Inflammatory macrophage (primary cell): ENCODE results near the gene RNU1-4.
"Not testable (repeated sequence)": the region's sequence is repeated elsewhere in the genome, so short reads cannot be mapped to it uniquely, and the experiment has no call there.

Experiments used
- DNase-seq, 2 donors: peaks; one replicate each; pipeline ENCODE4 v3.0.0-alpha.2; 2020 to 2022
- total RNA-seq, 18 experiments: gene quantifications; one replicate each; lab custom pipeline; 2026; ENCODE audit warnings: mixed read lengths in 6 of 18, inconsistent platforms in 2 of 18; lab: John Stamatoyannopoulos, UW

RNU1-4 gene
- total RNA-seq = 0 to 0.87 (median 0.12) reads per million in 18 experiments

GRCh38 chr1:16740047-16740964 is at the start of gene RNU1-4:
TSS of gene RNU1-4 (plus strand) at chr1:16740516.
- DNase-seq = not testable (repeated sequence)

DNA sequence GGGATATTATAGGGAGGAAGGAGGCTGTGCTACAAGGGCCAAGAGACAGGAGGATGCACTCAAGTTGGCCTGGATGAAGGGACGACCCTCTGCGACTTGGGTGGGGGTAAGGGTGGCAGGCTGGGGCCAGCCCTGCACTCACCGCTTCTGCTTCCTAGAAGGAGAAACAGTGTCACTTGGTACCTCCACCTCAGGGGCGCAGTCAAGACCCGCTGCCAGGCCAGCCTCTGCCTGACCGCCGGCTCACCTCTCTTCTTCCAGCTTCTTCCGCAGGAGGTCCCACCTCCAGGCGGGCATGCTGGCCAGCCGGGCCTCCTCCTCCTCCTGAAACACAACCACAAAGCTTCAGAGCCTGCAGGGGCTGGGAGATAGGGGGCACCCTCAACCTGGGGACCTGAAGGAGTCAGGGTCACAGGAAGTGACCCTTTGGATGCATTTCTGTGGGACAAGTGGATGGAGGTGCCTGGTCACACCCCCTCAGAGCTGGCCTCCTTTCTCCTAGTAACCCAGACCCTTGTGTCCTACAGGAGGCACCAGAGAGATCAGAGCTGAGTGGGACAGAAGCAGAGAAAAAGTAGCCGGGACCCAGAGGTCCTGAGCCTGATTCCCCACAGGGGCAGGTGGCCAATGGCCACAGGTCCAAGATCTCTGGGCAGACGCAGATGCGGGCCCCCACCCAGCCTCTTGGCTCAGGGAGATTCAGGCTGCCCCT is 49.2 kb upstream of the RNU1-4 start:
- not testable (repeated sequence) for DNase-seq

DNA sequence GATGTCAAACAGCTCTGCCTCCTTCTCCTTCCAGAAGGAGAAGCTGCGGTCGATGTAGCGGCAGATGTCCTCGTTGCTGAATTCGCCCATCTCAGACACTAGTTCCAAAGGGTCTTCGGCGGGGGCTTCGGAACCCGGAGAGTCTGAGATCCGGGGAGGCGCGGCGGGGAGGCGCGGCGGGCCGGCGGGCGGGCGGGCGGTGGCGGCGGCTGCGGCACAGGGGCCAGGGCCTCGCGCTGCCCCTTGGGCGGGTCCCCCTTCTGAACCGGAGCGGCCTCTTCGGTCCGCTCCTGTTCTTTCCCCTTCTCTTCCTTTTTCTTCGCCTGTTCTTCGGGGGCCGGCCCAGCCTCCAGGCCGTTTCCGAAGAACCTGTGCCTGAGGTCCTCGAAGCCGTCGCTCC is 48.0 kb upstream of the RNU1-4 start:
- not testable (repeated sequence) for DNase-seq

DNA sequence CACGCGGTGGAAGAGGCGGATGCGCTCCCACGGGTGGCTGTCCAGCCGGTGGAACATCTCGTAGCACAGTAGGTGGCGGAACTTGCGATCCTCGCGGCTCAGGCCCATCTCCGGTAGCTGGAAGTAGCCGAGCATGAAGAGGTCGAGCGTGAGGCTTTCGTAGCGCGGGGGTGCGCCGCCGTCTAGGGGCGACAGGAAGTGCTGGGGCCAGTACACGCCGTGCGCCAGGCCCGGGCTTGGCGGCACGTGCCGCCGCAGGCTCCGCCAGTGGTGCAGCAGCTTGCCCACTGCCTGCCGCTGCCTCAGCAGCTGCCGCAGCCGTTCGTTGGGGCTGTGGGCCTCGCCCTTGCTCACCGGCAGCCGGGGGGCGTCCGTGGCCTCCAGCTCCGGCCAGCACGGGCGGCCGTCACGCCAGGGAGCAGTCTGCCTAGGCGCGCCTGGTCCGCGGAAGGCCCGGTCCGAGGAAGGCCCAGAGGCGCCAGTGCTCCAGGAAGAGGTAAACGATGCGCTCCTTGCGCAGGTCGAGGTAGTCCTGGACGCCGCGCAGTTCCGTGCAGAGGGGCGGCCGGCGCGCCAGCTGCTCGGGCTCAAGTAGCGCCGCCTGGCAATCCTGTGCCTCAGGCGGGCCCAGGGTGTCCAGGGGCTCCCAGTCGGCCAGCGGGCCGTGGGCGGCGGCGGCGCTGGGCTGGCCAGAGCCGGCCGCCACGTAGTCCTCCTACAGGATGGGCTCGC is 47.4 kb upstream of the RNU1-4 start:
- DNase-seq = not testable (repeated sequence)

DNA sequence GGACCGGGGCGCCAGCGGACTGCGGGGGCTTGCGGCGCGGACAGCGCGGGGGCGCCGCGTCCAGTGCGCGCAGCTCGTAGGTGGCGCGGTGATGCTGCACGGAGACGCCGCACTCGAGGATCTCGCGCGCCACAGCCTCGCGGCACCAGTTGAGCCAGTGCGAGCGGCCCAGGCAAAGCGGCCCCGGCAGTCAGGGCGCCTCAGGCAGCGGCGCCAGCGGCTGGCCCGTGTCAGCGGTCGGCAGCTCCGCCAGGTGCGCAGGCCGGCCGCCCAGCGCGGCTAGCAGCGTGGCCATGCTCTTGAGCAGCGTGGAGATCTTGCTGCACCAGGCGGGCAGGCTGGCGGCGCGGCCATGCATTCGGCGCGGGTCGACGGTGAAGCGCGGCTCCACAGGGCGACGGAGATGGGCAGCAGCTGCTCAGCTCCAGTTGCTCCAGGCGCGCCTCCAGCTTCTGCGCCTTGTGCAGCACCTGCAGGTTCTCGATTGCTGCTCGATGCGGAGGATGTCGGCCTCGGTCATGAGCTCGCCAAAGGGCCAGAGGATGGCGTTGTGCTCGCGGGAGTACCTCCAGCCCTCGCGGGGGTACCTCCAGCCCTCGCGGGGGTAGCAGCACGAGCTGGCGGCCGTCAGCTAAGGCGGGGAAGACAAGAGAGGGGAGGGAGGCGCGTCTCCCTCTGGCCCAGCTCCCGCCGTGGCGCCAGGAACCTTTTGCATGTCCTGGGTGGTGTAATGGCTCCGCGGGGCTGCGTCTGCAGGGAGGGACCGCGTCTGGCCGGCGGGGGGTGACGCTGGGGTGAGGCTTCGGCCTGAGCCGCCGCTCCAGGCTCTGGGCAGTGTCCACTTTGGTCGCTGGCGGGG is 46.6 kb upstream of the RNU1-4 start:
- DNase-seq = not testable (repeated sequence)

- not testable (repeated sequence) for DNase-seq
These were observed 46.0 kb upstream of the RNU1-4 start for GRCh38 chr1:16694308-16694702.

GRCh38 chr1:16696507-16697150 is 43.7 kb upstream of the RNU1-4 start:
- not testable (repeated sequence) for DNase-seq

GRCh38 chr1:16697152-16697551 is 43.2 kb upstream of the RNU1-4 start:
- DNase-seq = not testable (repeated sequence)

DNA sequence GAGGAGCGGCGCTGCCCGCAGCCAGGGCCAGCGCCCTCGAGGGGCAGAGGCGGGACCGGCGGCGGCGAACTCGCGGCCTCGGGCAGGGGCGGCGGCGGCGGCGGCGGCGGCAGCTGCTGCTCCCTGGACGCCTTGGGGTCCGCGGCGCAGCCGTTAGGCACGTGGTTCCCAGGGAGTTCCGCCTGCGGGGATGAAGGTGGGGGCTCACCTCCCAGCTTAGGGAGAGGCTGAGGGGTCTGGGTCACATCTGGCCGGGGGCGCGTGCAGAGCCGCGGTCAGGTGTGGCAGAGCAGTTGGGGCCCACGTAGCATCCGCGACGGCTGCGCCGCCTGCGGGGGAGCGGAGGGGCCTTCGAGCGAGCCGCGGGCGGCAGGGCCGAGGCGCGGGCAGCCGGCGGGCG is 40.9 kb upstream of the RNU1-4 start:
- DNase-seq = not testable (repeated sequence)

GRCh38 chr1:16700138-16700895 is 40.0 kb upstream of the RNU1-4 start:
- DNase-seq = not testable (repeated sequence)

GRCh38 chr1:16701189-16701588 is 39.1 kb upstream of the RNU1-4 start:
- not testable (repeated sequence) for DNase-seq

DNA sequence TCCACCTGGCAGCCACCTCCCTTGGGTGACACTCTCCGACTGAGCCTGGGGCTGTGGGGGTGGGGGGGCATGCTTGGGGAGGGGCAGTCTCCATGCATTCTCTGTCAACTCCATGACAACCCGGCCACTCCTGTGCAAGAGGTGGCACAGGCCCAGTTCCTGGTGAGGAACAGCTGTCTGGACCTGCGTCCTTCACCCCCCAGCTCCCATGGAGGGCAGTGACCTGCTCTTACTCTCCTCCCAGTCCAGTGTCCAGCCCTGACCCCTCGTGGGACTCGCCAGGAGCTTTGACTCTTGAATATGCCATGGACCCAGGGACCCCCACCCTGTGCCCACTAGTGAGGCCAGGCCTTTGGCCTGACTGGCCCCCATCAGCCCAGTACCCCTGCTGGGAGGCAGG is 38.0 kb upstream of the RNU1-4 start:
- DNase-seq = not testable (repeated sequence)

- DNase-seq = not testable (repeated sequence)
These were observed 37.2 kb upstream of the RNU1-4 start for GRCh38 chr1:16703141-16703540.

DNA sequence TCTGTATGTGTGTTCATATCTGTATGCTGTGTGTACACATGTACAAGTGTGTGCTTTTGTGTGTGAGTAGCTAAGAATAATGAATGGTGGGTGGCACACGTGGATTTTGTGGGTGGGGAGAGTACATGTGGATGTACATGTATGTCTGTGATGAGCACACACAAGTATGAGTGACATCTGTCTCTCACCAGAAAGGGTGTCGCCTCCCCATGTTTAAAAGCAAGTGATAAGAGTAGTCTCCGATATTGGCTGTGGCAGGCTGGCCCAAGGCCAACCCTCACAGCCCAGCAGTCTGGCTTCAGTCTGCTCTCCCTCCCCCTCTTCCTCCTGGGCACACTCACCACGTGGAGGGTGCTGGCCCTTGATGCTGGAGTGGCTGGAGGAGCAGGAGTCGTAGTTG is 36.7 kb upstream of the RNU1-4 start:
- not testable (repeated sequence) for DNase-seq

DNA sequence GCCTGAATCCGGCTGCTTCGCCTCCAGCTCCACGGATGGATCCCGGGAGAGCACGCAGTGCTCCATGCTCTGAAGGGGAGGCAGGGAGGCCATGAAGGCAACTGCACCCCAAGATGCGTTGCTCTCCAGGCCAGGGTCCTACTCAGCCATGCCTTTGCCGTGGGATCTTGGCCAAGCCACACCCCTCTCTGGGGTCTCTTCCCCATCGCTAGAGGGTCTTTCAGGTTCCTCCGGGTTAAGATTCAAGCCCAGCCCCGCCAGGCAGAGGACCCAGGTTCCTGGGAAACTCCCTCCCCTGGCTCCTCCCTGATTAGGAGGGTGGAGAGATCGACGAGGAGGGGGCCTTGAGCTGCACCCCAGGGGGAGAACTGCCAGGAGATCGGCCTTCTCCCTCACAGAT is 36.2 kb upstream of the RNU1-4 start:
- DNase-seq = not testable (repeated sequence)

GRCh38 chr1:16704502-16705100 is 35.7 kb upstream of the RNU1-4 start:
- DNase-seq = not testable (repeated sequence)

DNA sequence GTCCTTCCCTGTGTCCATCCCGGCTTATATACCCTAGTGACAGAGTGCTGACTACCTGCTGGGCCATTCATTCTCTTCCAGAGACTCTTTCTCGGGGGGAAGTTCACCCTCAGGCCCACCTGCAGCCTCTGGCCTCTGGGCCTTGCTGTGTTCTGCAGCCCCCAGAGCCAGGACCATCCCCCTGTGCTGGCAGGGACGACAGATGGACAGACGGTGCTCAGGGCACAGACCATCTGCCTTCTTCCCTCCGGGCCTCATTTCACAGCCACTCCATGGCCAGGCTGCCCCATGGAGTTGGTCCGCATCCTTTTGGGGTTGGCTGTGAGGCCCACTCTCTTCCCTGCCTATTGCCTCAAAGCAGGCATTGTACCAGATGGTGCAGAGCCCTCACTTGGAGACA is 34.0 kb upstream of the RNU1-4 start:
- DNase-seq = not testable (repeated sequence)

DNA sequence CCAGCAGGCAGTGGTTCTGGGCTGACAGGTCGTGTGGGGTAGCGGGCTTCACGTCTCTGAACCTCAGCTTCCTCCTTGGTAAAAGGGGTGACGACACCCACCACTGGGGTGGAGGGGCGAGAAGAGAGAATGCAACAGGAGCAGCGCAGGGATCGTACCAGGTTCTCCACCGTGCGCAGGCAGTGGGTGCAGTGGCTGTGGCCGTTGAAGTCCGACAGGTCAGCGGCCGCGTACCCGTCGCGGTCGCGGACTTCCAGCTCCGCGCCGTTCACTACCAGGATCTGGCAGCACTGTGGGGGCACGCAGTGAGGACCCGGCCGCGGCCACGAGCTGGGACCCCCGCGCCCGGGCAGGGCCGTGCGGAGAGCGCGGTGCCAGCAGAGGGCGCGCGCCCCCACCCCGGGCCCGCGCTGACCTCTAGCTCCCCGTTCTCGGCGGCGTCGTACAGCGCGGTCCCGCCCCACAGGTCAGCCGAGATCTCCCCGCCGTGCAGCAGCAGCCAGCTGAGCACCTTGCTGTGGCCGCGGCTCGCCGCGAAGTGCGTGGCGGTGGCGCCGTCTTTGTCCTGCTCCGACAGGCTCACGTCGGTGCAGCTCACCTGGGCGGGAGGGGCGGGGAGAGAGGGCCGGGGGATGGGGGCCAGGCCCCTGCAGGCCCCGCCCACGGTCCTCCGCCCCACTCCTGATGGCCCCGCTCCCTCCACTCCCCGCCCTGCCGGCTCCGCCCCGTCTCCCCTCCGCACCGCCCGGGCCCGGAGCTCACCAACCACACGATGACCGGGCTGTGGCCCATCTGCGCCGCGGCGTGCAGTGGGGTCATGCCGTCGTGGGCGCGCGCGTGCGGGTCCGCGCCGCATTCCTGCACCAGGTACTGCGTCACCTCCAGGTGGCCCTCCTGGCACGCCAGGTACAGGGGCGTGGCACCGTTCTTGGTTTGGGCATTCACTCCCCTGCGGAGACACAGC is 32.9 kb upstream of the RNU1-4 start:
- not testable (repeated sequence) for DNase-seq

- not testable (repeated sequence) for DNase-seq
These were observed 31.6 kb upstream of the RNU1-4 start for GRCh38 chr1:16708704-16709103.
